Measurements from ENCODE around the gene NUDT14. TPM values are rescaled to one million over a fixed set of nuclear protein-coding genes. Genes with fewer than 3 reads are reported as not detected.

Gene NUDT14
- total RNA-seq, 4 donors from 2014 or later, result 14.6 to 22.2 (median 19.8) TPM

DNA sequence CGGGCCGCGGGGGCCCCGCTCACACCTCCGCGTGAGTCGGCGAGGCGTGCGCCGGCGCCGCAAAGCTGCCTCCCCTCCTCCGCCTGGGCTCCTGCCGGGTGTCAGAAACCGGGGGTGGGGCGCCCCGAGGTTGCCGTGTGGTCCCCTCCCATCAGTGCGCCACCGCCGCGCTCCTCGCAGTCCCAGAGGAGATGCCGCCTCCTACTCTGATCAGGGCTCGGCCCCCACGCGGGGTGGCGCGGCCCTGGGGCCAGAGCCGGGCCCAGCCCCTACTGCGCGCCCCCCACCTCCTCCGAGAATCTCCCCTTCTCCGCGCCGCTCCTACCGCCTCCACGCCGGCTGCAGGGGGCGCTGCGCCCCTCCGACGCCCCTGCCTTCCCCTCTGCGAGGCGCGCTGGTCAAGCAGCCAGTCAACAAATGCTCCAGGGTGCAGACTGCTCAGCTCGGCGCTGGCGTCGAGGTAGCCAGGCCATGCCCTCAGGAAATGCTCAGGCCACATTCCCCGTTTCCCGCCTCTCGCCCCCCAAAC lies 12.1 kb downstream of the NUDT14 start:
- Histone ChIP-seq H3K36me3 (no peaks in the 10 kb centered on the region), H3K4me3 (peak overlapping the region; percentile 44), H3K27me3 (peaks cover 54% of the 10 kb centered on the region), H3K4me1 (peaks cover 57% of the 10 kb centered on the region), H3K9me3 (no peaks in the 10 kb centered on the region), H3K27ac (no peak overlapping the region)
- WGBS, result 17% methylated on average over 15 of the region's 54 CpGs
- no peak for DNase-seq (ENCODE audit: low spot score in 2 of 2)
- TF ChIP-seq, protein P1, sequence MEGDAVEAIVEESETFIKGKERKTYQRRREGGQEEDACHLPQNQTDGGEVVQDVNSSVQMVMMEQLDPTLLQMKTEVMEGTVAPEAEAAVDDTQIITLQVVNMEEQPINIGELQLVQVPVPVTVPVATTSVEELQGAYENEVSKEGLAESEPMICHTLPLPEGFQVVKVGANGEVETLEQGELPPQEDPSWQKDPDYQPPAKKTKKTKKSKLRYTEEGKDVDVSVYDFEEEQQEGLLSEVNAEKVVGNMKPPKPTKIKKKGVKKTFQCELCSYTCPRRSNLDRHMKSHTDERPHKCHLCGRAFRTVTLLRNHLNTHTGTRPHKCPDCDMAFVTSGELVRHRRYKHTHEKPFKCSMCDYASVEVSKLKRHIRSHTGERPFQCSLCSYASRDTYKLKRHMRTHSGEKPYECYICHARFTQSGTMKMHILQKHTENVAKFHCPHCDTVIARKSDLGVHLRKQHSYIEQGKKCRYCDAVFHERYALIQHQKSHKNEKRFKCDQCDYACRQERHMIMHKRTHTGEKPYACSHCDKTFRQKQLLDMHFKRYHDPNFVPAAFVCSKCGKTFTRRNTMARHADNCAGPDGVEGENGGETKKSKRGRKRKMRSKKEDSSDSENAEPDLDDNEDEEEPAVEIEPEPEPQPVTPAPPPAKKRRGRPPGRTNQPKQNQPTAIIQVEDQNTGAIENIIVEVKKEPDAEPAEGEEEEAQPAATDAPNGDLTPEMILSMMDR (IDR thresholded peaks at IDR 0.05), result peak in 1 of 2 donors; percentile 30
- no peak for TF ChIP-seq POLR2AphosphoS5 (IDR thresholded peaks at IDR 0.05)
- TF ChIP-seq POLR2A (IDR thresholded peaks at IDR 0.05), result no peak
- no peak for TF ChIP-seq EP300 (IDR thresholded peaks at IDR 0.05)

DNA sequence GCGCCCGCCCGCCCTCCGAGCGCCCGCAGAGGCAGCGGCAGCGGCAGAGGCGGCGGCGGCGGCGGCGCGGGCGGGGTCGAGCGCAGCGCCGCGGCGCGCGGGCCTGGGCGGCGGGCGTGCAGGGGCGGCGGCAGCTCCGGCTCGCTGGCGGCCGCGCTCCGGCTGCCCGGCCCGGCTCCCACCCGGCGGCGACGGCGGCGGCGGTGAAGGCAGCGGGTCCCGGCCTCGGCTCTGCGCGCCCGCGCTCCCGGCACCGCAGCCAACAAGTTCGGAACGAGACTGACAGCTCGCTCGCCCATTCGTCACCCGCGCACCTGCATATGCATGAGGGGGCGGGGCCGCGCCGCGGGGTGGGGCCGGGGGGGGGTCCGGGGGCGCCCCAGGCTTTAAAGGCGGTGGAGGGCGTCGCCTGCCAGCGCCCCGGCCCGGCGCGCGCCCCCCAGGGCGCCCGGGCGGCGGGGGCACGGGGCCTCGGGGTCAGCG lies 12.6 kb downstream of the NUDT14 start, which contains the start of gene JAG2:
JAG2 (minus strand) TSS at position 281 of the 483 bp plus-strand sequence. CDS start 356 bp downstream, outside the sequence.
- TF ChIP-seq, protein P1 (IDR thresholded peaks at IDR 0.05), result no peak
- TF ChIP-seq EP300 (IDR thresholded peaks at IDR 0.05) (no peak), POLR2AphosphoS5 (IDR thresholded peaks at IDR 0.05) (no peak), POLR2A (IDR thresholded peaks at IDR 0.05) (no peak)
- H3K4me1 ChIP-seq, result peaks cover 54% of the 10 kb centered on the region
- peaks cover 54% of the 10 kb centered on the region for H3K27me3 ChIP-seq
- peak within 1 kb of the TSS; percentile 76 for H3K27ac ChIP-seq
- no peaks in the 10 kb centered on the region for H3K9me3 ChIP-seq
- WGBS, result 1% methylated on average over 14 of the region's 84 CpGs
- DNase-seq (ENCODE audit: low spot score in 2 of 2), result no peak
- H3K36me3 ChIP-seq, result no peaks in the 10 kb centered on the region
- H3K4me3 ChIP-seq, result peak within 1 kb of the TSS; percentile 55

DNA sequence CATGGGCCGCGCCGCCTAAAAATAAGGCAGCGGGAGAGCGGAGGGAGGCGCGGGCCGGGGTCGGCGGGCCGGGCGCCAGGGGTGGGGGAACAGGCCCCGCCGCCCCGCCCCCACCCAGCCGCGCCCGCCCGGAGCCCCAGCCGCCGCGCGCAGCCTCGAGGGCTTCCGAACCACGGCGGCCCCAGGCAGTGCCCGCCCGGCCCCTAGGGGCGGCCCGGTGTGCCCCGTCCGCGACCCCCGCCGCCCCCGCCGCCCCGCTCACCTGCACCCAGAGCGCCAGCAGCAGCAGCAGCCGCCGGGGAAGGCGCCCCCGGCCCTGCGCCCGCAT lies 13.1 kb downstream of the NUDT14 start:
- H3K36me3 ChIP-seq, result no peaks in the 10 kb centered on the region
- H3K4me3 ChIP-seq, result peak overlapping the region; percentile 55
- TF ChIP-seq, protein P1 (IDR thresholded peaks at IDR 0.05), result no peak
- TF ChIP-seq POLR2A (IDR thresholded peaks at IDR 0.05), result no peak
- no peak for TF ChIP-seq POLR2AphosphoS5 (IDR thresholded peaks at IDR 0.05)
- no peak for TF ChIP-seq EP300 (IDR thresholded peaks at IDR 0.05)
- DNase-seq (ENCODE audit: low spot score in 2 of 2), result no peak
- H3K4me1 ChIP-seq, result peaks cover 54% of the 10 kb centered on the region
- peaks cover 54% of the 10 kb centered on the region for H3K27me3 ChIP-seq
- no peaks in the 10 kb centered on the region for H3K9me3 ChIP-seq
- WGBS, result no CpG with 5 or more reads among the region's 46 CpGs
- peak overlapping the region; percentile 76 for H3K27ac ChIP-seq

DNA sequence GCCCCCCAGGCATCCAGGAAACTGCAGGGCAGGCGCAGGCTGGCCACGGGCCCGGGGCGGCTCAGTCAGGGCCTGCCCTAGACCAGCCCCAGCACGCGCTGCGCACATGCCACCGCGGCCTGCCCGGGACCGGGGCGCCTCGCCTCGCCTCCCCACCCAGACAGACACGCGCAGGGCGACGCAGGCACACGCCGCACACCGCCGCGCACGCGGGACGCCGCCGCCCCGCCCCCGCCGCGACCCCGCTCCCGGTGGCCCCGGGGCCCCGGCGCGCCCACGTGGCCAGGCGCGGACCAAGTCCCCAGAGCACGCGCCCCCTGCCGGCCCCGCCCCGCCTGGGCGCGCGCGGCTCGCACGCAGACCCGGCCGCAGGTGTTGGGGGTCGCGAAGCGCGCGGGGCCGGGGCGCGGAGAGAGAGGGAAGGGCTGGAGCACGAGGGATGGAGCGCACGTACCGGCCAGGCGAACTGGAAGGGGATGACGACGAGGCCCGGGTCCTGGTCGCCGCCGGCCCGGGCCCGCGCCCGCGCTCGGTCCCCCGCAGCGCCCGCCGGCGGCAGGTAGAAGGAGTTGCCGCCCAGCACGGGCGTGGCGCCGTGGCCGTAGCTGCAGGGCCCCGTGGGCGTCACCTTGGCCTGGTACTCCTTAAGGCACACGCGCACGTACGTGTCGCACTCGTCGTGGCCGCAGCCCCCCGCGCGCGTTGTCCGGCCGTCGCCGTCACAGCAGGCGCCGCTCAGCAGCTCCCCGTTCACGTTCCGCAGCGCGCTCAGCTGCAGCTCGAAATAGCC lies 13.6 kb downstream of the NUDT14 start:
- WGBS, result 3% methylated on average over 16 of the region's 116 CpGs
- TF ChIP-seq EP300 (IDR thresholded peaks at IDR 0.05) (no peak), POLR2AphosphoS5 (IDR thresholded peaks at IDR 0.05) (peak in 1 of 3 donors; percentile 29), POLR2A (IDR thresholded peaks at IDR 0.05) (no peak)
- TF ChIP-seq, protein P1 (IDR thresholded peaks at IDR 0.05), result peak in 1 of 2 donors; percentile 24
- Histone ChIP-seq H3K27me3 (peaks cover 54% of the 10 kb centered on the region), H3K4me1 (peaks cover 54% of the 10 kb centered on the region), H3K4me3 (peak overlapping the region; percentile 55), H3K9me3 (no peaks in the 10 kb centered on the region), H3K27ac (peak overlapping the region; percentile 76), H3K36me3 (no peaks in the 10 kb centered on the region)
- no peak for DNase-seq (ENCODE audit: low spot score in 2 of 2)
